Neural crest cell (in vitro differentiated cells): ENCODE results near the gene RAPGEF6. TPM values are rescaled to one million over a fixed set of nuclear protein-coding genes. Genes with fewer than 3 reads are reported as not detected.

Experiments
- DNase-seq: peaks from one replicate; pipeline ENCODE4 v3.0.0; 2021; ENCODE audit warnings: low read depth, mixed read lengths, low spot score
- H3K27ac Mint-ChIP-seq: one replicate; pipeline ENCODE4 v1.8.0; 2021; ENCODE audit warnings: mild to moderate bottlenecking, mixed read lengths; ENCODE audit not compliant: unreplicated experiment
- H3K27me3 Mint-ChIP-seq: 2 replicates; pipeline ENCODE4 v1.8.0; 2021; ENCODE audit warnings: low read depth, mild to moderate bottlenecking, mixed read lengths
- H3K36me3 Mint-ChIP-seq: 2 replicates; pipeline ENCODE4 v1.8.0; 2021; ENCODE audit warnings: low read depth, mild to moderate bottlenecking, mixed read lengths
- H3K4me1 Mint-ChIP-seq: 2 replicates; pipeline ENCODE4 v1.8.0; 2021; ENCODE audit warnings: mixed read lengths
- H3K4me3 Mint-ChIP-seq: one replicate; pipeline ENCODE4 v1.8.0; 2021; ENCODE audit warnings: mild to moderate bottlenecking, mixed read lengths
- H3K9me3 Mint-ChIP-seq: 2 replicates; pipeline ENCODE4 v1.8.0; 2021; ENCODE audit warnings: mixed read lengths
- total RNA-seq: library from RNA; stranded (reverse); gene quantifications from 2 replicates; pipeline ENCODE4 v1.2.1, GENCODE V29; 2021
- TF ChIP-seq, protein P1 (sequence below): fragments of 200-600 bp; sonication (generic); conservative IDR thresholded peaks from 2 replicates; pipeline ENCODE4 v1.5.0; 2021; ENCODE audit warnings: antibody characterized with exemption, mild to moderate bottlenecking

The RAPGEF6 gene
- total RNA-seq, 1 donor from 2014 or later, result 28.0 TPM

DNA sequence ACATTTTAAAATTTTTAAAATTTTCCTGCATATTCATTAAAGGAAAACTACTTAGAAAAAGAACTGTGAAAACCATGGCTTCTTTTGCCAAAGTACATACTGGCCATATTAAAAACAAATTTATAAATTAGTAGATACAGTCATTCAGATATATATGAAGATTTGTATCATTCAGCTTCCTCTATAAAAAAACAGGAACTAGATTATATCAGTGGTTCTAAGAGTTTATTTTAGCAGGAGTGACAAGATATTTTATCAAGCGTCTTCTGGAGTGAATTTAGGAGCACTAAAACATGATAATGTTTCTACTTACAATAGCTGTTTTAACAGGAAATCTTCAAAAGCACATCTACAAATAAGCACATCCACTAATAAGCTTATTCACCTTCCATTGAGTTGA lies 171.4 kb downstream of the RAPGEF6 start:
- Mint-ChIP-seq H3K4me1 (no peaks in the 10 kb centered on the region), H3K27me3 (no peaks in the 10 kb centered on the region), H3K27ac (no peak overlapping the region), H3K4me3 (no peak overlapping the region), H3K36me3 (peaks cover 22% of the 10 kb centered on the region), H3K9me3 (no peaks in the 10 kb centered on the region)
- TF ChIP-seq, protein P1, sequence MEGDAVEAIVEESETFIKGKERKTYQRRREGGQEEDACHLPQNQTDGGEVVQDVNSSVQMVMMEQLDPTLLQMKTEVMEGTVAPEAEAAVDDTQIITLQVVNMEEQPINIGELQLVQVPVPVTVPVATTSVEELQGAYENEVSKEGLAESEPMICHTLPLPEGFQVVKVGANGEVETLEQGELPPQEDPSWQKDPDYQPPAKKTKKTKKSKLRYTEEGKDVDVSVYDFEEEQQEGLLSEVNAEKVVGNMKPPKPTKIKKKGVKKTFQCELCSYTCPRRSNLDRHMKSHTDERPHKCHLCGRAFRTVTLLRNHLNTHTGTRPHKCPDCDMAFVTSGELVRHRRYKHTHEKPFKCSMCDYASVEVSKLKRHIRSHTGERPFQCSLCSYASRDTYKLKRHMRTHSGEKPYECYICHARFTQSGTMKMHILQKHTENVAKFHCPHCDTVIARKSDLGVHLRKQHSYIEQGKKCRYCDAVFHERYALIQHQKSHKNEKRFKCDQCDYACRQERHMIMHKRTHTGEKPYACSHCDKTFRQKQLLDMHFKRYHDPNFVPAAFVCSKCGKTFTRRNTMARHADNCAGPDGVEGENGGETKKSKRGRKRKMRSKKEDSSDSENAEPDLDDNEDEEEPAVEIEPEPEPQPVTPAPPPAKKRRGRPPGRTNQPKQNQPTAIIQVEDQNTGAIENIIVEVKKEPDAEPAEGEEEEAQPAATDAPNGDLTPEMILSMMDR, result no peak
- DNase-seq, result no peak

DNA sequence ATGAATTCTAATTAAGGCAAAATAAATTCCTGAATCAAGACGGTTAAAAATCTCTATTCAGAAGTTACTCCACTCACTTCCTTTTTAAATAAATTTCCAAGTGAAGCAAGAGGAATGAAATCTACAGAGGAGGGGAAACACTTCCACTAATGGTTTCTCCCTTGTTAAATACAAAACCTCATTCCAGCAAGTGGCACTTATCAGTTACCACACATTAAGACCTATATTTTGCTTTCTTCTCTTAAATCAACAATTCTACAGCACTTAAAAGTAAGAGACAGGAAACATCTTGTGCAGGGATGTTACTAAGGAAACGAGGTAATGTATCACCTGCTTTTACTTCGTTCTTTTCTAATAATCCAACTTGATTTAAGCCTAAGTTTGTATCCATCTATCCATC lies 172.6 kb downstream of the RAPGEF6 start:
- Mint-ChIP-seq H3K36me3 (peaks cover 19% of the 10 kb centered on the region), H3K4me1 (no peaks in the 10 kb centered on the region), H3K9me3 (no peaks in the 10 kb centered on the region), H3K27me3 (no peaks in the 10 kb centered on the region), H3K4me3 (no peak overlapping the region), H3K27ac (no peak overlapping the region)
- TF ChIP-seq, protein P1, result no peak
- no peak for DNase-seq

DNA sequence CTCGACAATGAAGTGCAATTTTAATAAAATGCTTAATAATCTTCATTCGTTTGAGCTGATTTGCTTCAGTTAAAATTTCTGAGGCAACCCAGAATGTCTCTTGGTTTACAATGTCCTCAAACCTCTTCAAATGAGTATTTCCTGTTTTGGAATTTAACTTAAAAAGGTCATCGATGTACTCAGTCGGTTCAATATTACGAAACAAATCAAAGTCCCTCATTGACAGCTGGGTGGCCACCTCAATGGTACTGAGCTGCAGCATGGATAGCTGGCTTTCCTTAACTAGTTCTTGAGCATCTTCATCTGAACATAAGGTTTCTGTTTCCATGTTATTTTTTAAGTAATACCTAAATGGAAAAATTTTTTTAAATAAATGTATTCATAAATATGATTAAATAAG lies 173.3 kb downstream of the RAPGEF6 start:
- H3K27me3 Mint-ChIP-seq, result no peaks in the 10 kb centered on the region
- H3K36me3 Mint-ChIP-seq, result peaks cover 14% of the 10 kb centered on the region
- H3K9me3 Mint-ChIP-seq, result no peaks in the 10 kb centered on the region

DNA sequence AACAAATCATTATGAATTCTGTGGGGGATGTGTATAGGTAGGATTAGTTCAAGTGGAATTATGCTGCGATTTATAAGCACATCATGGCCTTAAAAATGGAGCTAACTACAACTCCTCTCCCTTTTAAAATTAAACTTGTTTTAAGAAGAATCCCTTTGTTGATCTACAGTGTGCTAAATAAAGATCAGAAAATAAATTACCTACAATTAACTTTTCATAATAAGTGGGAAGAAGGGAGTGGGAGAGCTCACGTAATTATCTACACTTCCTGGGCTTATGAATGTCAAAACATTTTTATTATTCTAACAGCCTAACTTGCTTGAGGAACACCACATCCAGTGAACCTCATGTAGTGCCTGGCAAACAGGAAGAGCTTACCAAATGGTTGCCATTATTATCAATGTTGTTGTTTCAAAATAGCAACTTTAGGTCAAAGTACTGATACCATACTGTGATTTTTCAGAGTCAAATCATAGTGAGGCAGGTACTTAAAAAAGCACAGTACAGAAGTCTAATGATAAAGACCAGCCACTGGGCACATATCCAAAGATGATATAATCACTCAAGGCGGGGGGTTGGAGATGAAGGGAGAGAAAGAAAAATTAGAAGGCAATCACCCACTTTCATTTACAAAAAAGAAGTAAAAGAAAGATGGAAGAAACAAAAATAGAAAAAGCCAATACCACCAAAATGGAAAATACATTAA lies 174.0 kb downstream of the RAPGEF6 start:
- Mint-ChIP-seq H3K9me3 (no peaks in the 10 kb centered on the region), H3K4me3 (no peak overlapping the region), H3K36me3 (peaks cover 11% of the 10 kb centered on the region), H3K27ac (no peak overlapping the region), H3K27me3 (no peaks in the 10 kb centered on the region), H3K4me1 (no peaks in the 10 kb centered on the region)
- TF ChIP-seq, protein P1, result no peak
- DNase-seq, result no peak

More for the DNA sequence above, 173.3 kb downstream of the RAPGEF6 start:
- H3K4me1 Mint-ChIP-seq, result no peaks in the 10 kb centered on the region
- no peak overlapping the region for H3K4me3 Mint-ChIP-seq
- DNase-seq, result no peak
- H3K27ac Mint-ChIP-seq, result no peak overlapping the region
- TF ChIP-seq, protein P1, result no peak

- Mint-ChIP-seq H3K27ac (no peak overlapping the region), H3K27me3 (no peaks in the 10 kb centered on the region), H3K4me1 (no peaks in the 10 kb centered on the region), H3K4me3 (no peak overlapping the region), H3K9me3 (no peaks in the 10 kb centered on the region), H3K36me3 (peaks cover 14% of the 10 kb centered on the region)
- TF ChIP-seq, protein P1, result no peak
- no peak for DNase-seq
Observed at GRCh38 chr5:131460133-131460532, 174.9 kb downstream of the RAPGEF6 start.
